ENCODE measurements around the gene TMEM176A.

TMEM176A gene

DNA sequence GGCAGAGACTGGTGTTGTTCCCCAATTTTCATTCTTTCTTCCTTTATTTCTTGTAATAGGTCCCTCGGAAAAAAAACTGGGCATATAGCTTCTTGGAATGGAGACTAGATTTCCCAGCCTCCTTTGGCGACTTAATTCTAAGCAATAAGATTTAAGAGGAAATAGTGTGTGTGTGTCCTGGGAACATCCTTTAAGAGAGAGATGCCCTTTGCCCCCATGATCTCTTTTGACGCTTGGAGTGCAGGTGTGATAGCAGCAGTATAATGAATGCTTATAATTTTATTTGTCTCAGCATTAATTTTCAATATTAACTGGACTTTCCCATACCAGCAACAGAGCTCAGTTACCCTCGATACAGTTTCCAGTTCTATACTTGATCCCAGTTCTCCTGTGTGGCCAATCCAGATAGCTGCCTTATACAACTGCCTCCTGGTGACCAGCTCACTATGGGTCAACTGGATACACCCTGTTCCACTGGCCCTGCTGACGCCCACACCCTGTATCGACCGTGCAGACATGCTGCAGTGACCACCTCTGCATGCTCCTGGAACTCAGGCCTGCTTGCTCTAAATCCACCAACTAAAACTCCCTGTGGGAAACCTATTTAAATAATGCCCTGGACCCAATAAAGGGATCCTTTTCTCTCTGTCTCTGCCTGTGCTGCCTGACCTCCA lies 13.9 kb downstream of the TMEM176A start:
- no peak for DNase-seq (ENCODE audit: insufficient read length, low spot score)
- TF ChIP-seq SPI1 (IDR thresholded peaks at IDR 0.05; ENCODE audit: low read depth, low read length) (no peak), PAX5 (IDR thresholded peaks at IDR 0.05; ENCODE audit: insufficient read depth, low read length, severe bottlenecking) (no peak), POU2F2 (IDR thresholded peaks at IDR 0.05; ENCODE audit: low read depth, low read length) (no peak), POLR2AphosphoS5 (IDR thresholded peaks at IDR 0.05; ENCODE audit: low read depth, low read length) (no peak), POLR2A (IDR thresholded peaks at IDR 0.05; ENCODE audit: low read depth, low read length) (no peak), TAF1 (IDR thresholded peaks at IDR 0.05; ENCODE audit: low read depth, low read length) (no peak)
- no peak for FAIRE-seq

DNA sequence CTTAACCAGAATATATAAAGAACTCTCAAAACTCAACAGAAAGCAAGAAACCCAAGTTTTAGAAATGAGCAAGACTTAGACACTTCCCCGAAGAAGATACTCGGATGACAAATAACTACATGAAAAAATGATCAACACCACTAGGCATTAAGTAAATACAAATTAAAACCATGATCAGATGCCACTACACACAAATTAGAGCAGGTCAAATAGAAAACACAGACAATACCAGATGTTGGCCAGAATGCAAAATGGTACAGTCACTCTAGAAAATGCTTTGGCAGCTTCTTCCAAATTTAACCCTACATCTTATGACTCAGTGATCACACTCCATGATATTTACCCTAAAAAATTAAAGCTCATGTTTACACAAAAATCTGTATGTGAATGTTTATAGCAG lies 18.4 kb downstream of the TMEM176A start:
- TF ChIP-seq PAX5 (IDR thresholded peaks at IDR 0.05; ENCODE audit: insufficient read depth, low read length, severe bottlenecking) (no peak), POU2F2 (IDR thresholded peaks at IDR 0.05; ENCODE audit: low read depth, low read length) (no peak), POLR2A (IDR thresholded peaks at IDR 0.05; ENCODE audit: low read depth, low read length) (no peak), TAF1 (IDR thresholded peaks at IDR 0.05; ENCODE audit: low read depth, low read length) (no peak)
- DNase-seq (ENCODE audit: insufficient read length, low spot score) (no peak), FAIRE-seq (no peak)

DNA sequence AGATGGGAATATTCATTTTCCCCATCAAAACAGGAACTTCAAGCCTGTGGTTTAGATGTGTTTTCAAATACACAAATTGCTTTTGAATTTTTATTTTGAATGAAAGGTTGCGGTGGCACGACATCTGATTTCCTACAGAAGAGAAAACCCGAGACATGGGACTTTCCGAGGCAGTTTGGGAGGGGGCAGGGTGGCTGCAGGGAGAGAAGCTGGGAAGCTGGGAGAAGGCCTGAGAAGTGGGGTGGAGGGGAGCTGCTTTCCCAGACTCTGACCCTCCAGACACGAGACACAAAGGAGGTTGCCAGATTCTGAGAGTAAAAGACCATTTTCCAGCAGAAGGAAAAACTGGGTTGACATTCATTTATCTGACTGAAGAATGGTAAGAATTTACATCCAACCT lies 19.6 kb downstream of the TMEM176A start:
- no peak for DNase-seq (ENCODE audit: insufficient read length, low spot score)
- TF ChIP-seq POU2F2 (IDR thresholded peaks at IDR 0.05; ENCODE audit: low read depth, low read length) (no peak), TAF1 (IDR thresholded peaks at IDR 0.05; ENCODE audit: low read depth, low read length) (no peak), POLR2A (IDR thresholded peaks at IDR 0.05; ENCODE audit: low read depth, low read length) (no peak), PAX5 (IDR thresholded peaks at IDR 0.05; ENCODE audit: insufficient read depth, low read length, severe bottlenecking) (no peak), POLR2AphosphoS5 (IDR thresholded peaks at IDR 0.05; ENCODE audit: low read depth, low read length) (no peak), SPI1 (IDR thresholded peaks at IDR 0.05; ENCODE audit: low read depth, low read length) (no peak)
- no peak for FAIRE-seq

- FAIRE-seq (no peak), DNase-seq (ENCODE audit: insufficient read length, low spot score) (no peak)
- TF ChIP-seq SPI1 (IDR thresholded peaks at IDR 0.05; ENCODE audit: low read depth, low read length), result no peak
- no peak for TF ChIP-seq TAF1 (IDR thresholded peaks at IDR 0.05; ENCODE audit: low read depth, low read length)
- TF ChIP-seq POLR2AphosphoS5 (IDR thresholded peaks at IDR 0.05; ENCODE audit: low read depth, low read length), result no peak
- TF ChIP-seq PAX5 (IDR thresholded peaks at IDR 0.05; ENCODE audit: insufficient read depth, low read length, severe bottlenecking), result no peak
- TF ChIP-seq POU2F2 (IDR thresholded peaks at IDR 0.05; ENCODE audit: low read depth, low read length), result no peak
- no peak for TF ChIP-seq POLR2A (IDR thresholded peaks at IDR 0.05; ENCODE audit: low read depth, low read length)
Measured at GRCh38 chr7:150820578-150821198, 20.1 kb downstream of the TMEM176A start.

GRCh38 chr7:150823043-150823442 lies 22.5 kb downstream of the TMEM176A start:
- FAIRE-seq, result no peak
- DNase-seq (ENCODE audit: insufficient read length, low spot score), result no peak
- TF ChIP-seq POLR2AphosphoS5 (IDR thresholded peaks at IDR 0.05; ENCODE audit: low read depth, low read length) (no peak), PAX5 (IDR thresholded peaks at IDR 0.05; ENCODE audit: insufficient read depth, low read length, severe bottlenecking) (no peak), POLR2A (IDR thresholded peaks at IDR 0.05; ENCODE audit: low read depth, low read length) (no peak), TAF1 (IDR thresholded peaks at IDR 0.05; ENCODE audit: low read depth, low read length) (no peak), SPI1 (IDR thresholded peaks at IDR 0.05; ENCODE audit: low read depth, low read length) (no peak), POU2F2 (IDR thresholded peaks at IDR 0.05; ENCODE audit: low read depth, low read length) (no peak)

GRCh38 chr7:150823484-150824126 lies 23.0 kb downstream of the TMEM176A start:
- DNase-seq (ENCODE audit: insufficient read length, low spot score), result no peak
- FAIRE-seq, result no peak
- TF ChIP-seq POU2F2 (IDR thresholded peaks at IDR 0.05; ENCODE audit: low read depth, low read length) (no peak), PAX5 (IDR thresholded peaks at IDR 0.05; ENCODE audit: insufficient read depth, low read length, severe bottlenecking) (no peak), POLR2AphosphoS5 (IDR thresholded peaks at IDR 0.05; ENCODE audit: low read depth, low read length) (no peak)

- DNase-seq (ENCODE audit: insufficient read length, low spot score) (no peak), FAIRE-seq (no peak)
- TF ChIP-seq SPI1 (IDR thresholded peaks at IDR 0.05; ENCODE audit: low read depth, low read length) (no peak), POLR2A (IDR thresholded peaks at IDR 0.05; ENCODE audit: low read depth, low read length) (no peak), PAX5 (IDR thresholded peaks at IDR 0.05; ENCODE audit: insufficient read depth, low read length, severe bottlenecking) (no peak), TAF1 (IDR thresholded peaks at IDR 0.05; ENCODE audit: low read depth, low read length) (no peak), POLR2AphosphoS5 (IDR thresholded peaks at IDR 0.05; ENCODE audit: low read depth, low read length) (no peak), POU2F2 (IDR thresholded peaks at IDR 0.05; ENCODE audit: low read depth, low read length) (no peak)
Measured at GRCh38 chr7:150824379-150825177, 24.0 kb downstream of the TMEM176A start.

DNA sequence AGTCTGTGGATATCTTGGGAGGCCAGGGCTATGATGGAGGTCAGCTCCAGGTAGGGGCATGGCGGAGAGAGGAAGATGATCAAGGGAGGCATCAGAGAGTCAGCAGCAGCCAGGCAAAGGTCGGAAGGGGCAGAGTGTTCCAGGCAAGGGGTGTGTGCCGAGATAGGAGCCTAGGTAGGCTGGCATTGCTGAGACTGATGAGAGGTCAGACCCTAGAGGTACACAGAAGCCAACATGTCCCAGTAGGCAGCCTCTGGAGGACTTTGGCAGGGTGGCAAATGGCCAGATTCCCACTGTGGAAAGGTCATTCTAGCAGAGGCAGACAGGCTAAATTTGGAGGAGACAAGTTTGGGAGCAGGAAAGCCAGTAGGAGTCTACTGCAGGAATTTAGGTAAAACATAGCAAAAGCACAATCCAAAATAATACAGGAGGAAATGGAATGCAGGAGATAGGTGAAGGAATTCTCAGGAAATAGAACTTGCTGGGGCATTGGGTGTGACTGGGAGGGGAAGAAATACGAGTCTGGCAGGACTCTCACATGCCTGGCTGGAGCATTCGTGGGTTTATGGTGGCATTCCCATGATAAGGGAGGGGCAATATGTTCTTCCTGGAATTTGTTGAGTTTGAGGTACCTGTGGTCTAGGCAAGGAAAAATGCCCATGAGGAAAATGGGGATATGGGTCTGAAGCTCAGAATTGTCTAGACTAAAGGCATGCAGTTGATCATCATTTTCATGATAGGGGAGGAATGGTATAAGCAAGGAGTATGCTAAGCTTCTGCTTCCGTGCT lies 25.7 kb downstream of the TMEM176A start:
- DNase-seq (ENCODE audit: insufficient read length, low spot score) (no peak), FAIRE-seq (no peak)
- TF ChIP-seq POU2F2 (IDR thresholded peaks at IDR 0.05; ENCODE audit: low read depth, low read length), result no peak
- TF ChIP-seq SPI1 (IDR thresholded peaks at IDR 0.05; ENCODE audit: low read depth, low read length), result no peak
- no peak for TF ChIP-seq POLR2A (IDR thresholded peaks at IDR 0.05; ENCODE audit: low read depth, low read length)
- no peak for TF ChIP-seq TAF1 (IDR thresholded peaks at IDR 0.05; ENCODE audit: low read depth, low read length)
- TF ChIP-seq PAX5 (IDR thresholded peaks at IDR 0.05; ENCODE audit: insufficient read depth, low read length, severe bottlenecking), result no peak
- no peak for TF ChIP-seq POLR2AphosphoS5 (IDR thresholded peaks at IDR 0.05; ENCODE audit: low read depth, low read length)

All from GM12891 (cell line).